ENCODE data around the gene DCLRE1C. TPM values are rescaled to one million over a fixed set of nuclear protein-coding genes. Genes with fewer than 3 reads are reported as not detected.

DCLRE1C gene
- total RNA-seq, 2 experiments from 2014 or later: 15.0 to 17.5 TPM

DNA sequence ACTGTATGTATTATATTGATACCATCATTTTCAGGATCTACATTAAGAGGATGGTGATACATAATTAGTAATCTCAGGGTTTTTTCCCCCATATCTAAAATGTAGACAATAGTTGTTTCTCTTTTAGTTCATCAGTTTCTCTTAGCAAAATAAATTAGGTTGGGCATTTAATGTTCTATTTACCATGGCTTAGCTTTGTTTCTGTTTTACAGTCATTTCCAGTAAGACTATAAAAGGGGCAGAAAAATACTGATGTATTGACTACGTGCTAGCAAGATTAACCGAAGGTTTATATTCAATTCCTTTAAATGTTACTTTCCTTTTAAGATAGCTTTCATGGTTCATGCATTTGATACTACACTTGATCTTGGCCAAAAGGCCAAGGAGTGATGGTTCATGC, 49.0 kb downstream of the DCLRE1C start:
- ATAC-seq (no peak), DNase-seq (no peak)
- ChIA-PET POLR2A (interaction anchor here (0.7 to 1.3 kb wide), 3 partner anchors 15 to 67 kb away, joined by 3 read pairs; partner anchors contain the start of genes CDNF, HSPA14 and MSANTD7), CTCF (interaction anchor here (0.7 to 4.7 kb wide), 11 partner anchors 10 to 406 kb away, joined by 3 to 36 read pairs (median 4); no protein-coding TSS in a partner anchor)
- H3K4me1 Mint-ChIP-seq (ENCODE audit: low read depth): peaks cover 5% of the 10 kb centered on the region
- no peaks in the 10 kb centered on the region for H3K27me3 Mint-ChIP-seq
- TF ChIP-seq, protein P1, sequence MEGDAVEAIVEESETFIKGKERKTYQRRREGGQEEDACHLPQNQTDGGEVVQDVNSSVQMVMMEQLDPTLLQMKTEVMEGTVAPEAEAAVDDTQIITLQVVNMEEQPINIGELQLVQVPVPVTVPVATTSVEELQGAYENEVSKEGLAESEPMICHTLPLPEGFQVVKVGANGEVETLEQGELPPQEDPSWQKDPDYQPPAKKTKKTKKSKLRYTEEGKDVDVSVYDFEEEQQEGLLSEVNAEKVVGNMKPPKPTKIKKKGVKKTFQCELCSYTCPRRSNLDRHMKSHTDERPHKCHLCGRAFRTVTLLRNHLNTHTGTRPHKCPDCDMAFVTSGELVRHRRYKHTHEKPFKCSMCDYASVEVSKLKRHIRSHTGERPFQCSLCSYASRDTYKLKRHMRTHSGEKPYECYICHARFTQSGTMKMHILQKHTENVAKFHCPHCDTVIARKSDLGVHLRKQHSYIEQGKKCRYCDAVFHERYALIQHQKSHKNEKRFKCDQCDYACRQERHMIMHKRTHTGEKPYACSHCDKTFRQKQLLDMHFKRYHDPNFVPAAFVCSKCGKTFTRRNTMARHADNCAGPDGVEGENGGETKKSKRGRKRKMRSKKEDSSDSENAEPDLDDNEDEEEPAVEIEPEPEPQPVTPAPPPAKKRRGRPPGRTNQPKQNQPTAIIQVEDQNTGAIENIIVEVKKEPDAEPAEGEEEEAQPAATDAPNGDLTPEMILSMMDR (IDR thresholded peaks at IDR 0.05): no peak
- H3K4me3 Mint-ChIP-seq: no peak overlapping the region
- H3K27ac Mint-ChIP-seq: no peak overlapping the region
- H3K36me3 Mint-ChIP-seq (ENCODE audit: low read depth): peaks cover 56% of the 10 kb centered on the region
- intact Hi-C loops (cut with micrococcal nuclease): no loop called here
- peaks cover 8% of the 10 kb centered on the region for H3K9me3 Mint-ChIP-seq

- DNase-seq (peak; percentile 43), ATAC-seq (peak; percentile 61)
- intact Hi-C loops (cut with micrococcal nuclease): no loop called here
- Mint-ChIP-seq H3K4me1 (ENCODE audit: low read depth) (peaks cover 5% of the 10 kb centered on the region), H3K9me3 (peaks cover 8% of the 10 kb centered on the region), H3K4me3 (no peak overlapping the region), H3K36me3 (ENCODE audit: low read depth) (peaks cover 55% of the 10 kb centered on the region), H3K27ac (no peak overlapping the region), H3K27me3 (no peaks in the 10 kb centered on the region)
- TF ChIP-seq, protein P1 (IDR thresholded peaks at IDR 0.05): peak; percentile 65
- ChIA-PET POLR2A (interaction anchor here (1.3 kb wide), 2 partner anchors 21 to 65 kb away, joined by 3 to 4 read pairs; no protein-coding TSS in a partner anchor), CTCF (interaction anchor here (0.7 to 4.7 kb wide), 13 partner anchors 11 to 405 kb away, joined by 3 to 36 read pairs (median 4); no protein-coding TSS in a partner anchor)
Measured at GRCh38 chr10:14904316-14904732, 49.6 kb downstream of the DCLRE1C start.

GRCh38 chr10:14891151-14891550, 62.7 kb downstream of the DCLRE1C start:
- no peak overlapping the region for H3K4me3 Mint-ChIP-seq
- DNase-seq: no peak
- ChIA-PET POLR2A (interaction anchor here (0.6 to 3.3 kb wide), 2 partner anchors 12 to 63 kb away, joined by 3 to 26 read pairs; partner anchors contain the start of gene SUV39H2), CTCF (interaction anchor here (1.0 to 4.4 kb wide), 2 partner anchors 9 to 12 kb away, joined by 3 to 36 read pairs; no protein-coding TSS in a partner anchor)
- peaks cover 22% of the 10 kb centered on the region for H3K36me3 Mint-ChIP-seq (ENCODE audit: low read depth)
- H3K9me3 Mint-ChIP-seq: no peaks in the 10 kb centered on the region
- H3K27ac Mint-ChIP-seq: no peak overlapping the region
- no peak for ATAC-seq
- peaks cover 9% of the 10 kb centered on the region for H3K4me1 Mint-ChIP-seq (ENCODE audit: low read depth)
- no peaks in the 10 kb centered on the region for H3K27me3 Mint-ChIP-seq
- intact Hi-C loops (cut with micrococcal nuclease): no loop called here
- TF ChIP-seq, protein P1 (IDR thresholded peaks at IDR 0.05): no peak

- Mint-ChIP-seq H3K4me3 (no peak overlapping the region), H3K27ac (no peak overlapping the region), H3K36me3 (ENCODE audit: low read depth) (peaks cover 18% of the 10 kb centered on the region), H3K4me1 (ENCODE audit: low read depth) (peaks cover 7% of the 10 kb centered on the region), H3K27me3 (no peaks in the 10 kb centered on the region), H3K9me3 (no peaks in the 10 kb centered on the region)
- peak; percentile 61 for ATAC-seq
- ChIA-PET CTCF (interaction anchor here (0.7 to 4.4 kb wide), 5 partner anchors 10 to 67 kb away, joined by 3 to 36 read pairs (median 5); no protein-coding TSS in a partner anchor), POLR2A (interaction anchor here (1.5 to 3.3 kb wide), 2 partner anchors 10 to 16 kb away, joined by 3 to 26 read pairs; partner anchors contain the start of gene SUV39H2)
- intact Hi-C loops (cut with micrococcal nuclease): no loop called here
- TF ChIP-seq, protein P1 (IDR thresholded peaks at IDR 0.05): peak; percentile 56
- no peak for DNase-seq
Measured at GRCh38 chr10:14889318-14889717, 64.6 kb downstream of the DCLRE1C start.

GRCh38 chr10:14884082-14884481, 69.8 kb downstream of the DCLRE1C start:
- Mint-ChIP-seq H3K9me3 (no peaks in the 10 kb centered on the region), H3K27me3 (no peaks in the 10 kb centered on the region), H3K4me3 (no peak overlapping the region), H3K4me1 (ENCODE audit: low read depth) (peaks cover 22% of the 10 kb centered on the region), H3K36me3 (ENCODE audit: low read depth) (peaks cover 26% of the 10 kb centered on the region), H3K27ac (peak overlapping the region; percentile 8)
- peak; percentile 62 for ATAC-seq
- DNase-seq: no peak
- CTCF ChIA-PET: no interaction called here
- POLR2A ChIA-PET: interaction anchor here (0.6 kb wide), 1 partner anchor 118 kb away, joined by 3 read pairs; no protein-coding TSS in a partner anchor
- intact Hi-C loops (cut with micrococcal nuclease): no loop called here
- TF ChIP-seq, protein P1 (IDR thresholded peaks at IDR 0.05): no peak

Data from activated CD8-positive, alpha-beta T cell treated with anti-CD3 and anti-CD28 coated beads for 36 hours (primary cell).